Inferior parietal cortex (tissue), 1 donor: ENCODE measurements around the gene THRB.
"Not testable (repeated sequence)": the region's sequence is repeated elsewhere in the genome, so short reads cannot be mapped to it uniquely, and the experiment has no call there.

Source experiments
- DNase-seq: peaks from one replicate; pipeline ENCODE4 v3.0.0-alpha.2; 2016; ENCODE audit errors: extremely low spot score

The THRB gene

DNA sequence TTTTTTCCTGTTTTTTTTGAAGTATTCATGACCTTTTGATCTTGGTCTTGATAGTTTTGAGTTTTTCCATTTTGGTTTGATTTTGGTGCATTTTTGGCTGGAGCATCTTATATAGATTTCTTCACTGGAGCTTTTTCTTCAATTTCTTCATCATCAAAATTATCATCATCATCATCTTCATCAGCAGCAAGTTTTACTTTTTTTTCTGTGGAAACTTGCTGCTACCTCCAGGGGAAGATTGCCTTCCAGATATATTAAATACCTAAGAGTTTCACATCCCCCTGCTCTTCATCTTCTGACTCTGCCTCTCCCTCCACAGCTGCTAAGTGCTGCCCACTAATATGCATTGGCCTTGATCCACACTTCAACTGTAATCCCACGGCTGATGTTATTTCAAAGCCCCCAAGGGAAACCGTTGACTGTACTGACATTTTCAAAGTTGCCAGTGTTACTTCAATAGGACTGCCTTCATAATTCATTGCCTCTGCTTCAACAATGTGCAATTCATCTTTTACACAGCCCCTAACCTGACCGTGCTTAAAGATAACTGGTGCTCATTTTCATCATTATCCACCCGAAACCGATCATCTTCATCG lies 397.9 kb downstream of the THRB start:
- no peak for DNase-seq

DNA sequence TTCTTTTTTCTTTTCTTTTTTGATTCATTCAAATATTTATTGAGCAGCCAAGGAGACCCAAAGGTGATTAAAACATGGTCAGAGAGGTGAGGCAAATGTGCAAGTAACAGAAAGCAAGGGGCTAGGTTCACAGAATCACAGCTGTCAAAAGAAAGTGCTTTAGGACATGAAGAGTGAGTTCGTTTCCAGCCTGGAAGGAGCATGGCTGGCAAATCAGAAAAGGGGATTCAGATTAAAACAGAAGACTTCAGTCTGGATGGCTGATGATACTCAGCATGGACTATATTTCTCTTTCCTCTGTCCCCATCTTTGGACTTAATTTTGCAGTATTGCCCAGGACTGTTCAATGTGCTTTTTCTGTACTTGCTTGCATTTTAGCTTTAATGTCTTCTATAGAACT lies 398.4 kb downstream of the THRB start:
- no peak for DNase-seq

DNA sequence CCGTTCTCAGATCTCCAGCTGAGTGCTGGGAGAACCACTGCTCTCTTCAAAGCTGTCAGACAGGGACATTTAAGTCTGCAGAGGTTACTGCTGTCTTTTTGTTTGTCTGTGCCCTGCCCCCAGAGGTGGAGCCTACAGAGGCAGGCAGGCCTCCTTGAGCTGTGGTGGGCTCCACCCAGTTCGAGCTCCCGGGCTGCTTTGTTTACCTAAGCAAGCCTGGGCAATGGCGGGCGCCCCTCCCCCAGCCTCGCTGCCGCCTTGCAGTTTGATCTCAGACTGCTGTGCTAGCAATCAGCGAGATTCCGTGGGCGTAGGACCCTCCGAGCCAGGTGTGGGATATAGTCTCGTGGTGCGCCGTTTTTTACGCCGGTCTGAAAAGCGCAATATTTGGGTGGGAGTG lies 399.8 kb downstream of the THRB start:
- not testable (repeated sequence) for DNase-seq

DNA sequence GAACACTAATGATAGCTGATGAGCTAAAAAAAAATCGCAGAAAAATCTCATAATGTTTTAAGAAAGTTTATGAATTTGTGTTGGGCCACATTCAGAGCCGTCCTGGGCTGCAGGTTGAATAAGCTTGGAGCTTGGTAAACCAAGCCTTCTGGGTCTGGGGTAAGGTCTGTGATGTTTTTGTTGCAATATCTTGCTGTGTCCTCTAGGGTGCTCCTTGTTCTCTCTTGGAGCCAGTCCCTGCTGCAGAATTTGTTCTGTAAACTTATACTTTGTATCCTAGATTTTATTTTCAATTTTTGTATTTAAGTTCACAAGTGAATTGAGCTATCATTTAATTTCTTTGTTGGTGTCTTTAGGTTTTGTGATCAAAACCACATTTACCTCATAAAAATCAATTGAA lies 405.9 kb downstream of the THRB start:
- DNase-seq: no peak

DNA sequence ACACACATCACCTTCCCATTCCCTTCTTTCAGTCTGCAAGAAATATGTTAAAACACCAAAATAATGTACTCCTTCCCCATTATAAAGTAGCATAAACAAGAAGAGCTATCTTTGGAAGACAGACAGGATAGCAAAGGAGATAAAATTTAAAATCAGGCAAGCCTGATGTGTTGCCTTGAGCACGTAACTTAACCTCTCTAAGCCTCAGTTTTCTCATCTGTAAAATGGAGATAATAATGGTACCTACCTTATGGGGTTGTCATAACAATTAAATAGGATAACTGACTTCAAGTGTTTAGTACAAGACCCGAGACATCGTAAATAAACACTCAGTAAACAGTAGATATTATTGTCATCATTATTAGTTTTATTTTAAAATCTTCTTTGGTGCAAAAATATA lies 407.2 kb downstream of the THRB start:
- no peak for DNase-seq

GRCh38 chr3:24086617-24087404 lies 407.8 kb downstream of the THRB start:
- no peak for DNase-seq

DNA sequence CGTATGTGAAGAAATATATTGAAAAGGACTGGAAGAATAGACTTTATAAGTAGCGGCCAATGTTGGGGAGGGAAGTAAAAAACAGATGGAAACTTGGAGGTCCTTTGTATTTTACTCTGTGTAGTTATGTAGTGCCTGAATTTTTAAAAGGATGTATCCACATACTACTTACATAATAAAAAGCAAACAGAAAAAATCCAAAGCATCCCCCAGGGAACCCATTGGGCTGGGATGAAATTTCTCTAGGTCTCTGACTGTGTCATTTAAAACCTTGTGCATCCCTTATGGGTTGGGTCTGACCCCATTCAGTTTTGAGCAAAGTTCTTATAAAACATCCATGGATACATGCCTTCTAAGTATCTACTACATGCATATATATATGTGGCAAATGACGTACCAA lies 408.4 kb downstream of the THRB start:
- DNase-seq: no peak

DNA sequence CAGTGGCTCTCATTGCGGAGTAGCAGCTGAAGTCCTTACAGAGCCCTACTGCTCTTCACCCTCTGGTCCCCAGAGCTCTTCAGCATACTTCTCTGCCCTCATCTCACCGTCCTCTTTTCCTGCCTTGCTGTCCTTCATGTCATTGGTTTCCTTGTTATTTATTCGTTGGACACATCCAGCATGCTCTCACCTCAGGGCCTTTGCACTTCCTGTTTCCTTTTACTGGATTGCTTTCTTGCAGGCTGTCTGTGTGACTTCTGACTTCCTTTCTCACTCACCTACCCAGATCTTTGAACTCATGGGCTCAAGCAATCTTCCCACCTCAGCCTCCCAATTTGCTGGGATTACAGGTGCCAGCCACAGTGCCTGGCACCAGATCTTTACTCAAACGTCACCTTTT lies 422.5 kb downstream of the THRB start:
- no peak for DNase-seq

- no peak for DNase-seq
Measured at GRCh38 chr3:24069045-24069444, 425.6 kb downstream of the THRB start.

DNA sequence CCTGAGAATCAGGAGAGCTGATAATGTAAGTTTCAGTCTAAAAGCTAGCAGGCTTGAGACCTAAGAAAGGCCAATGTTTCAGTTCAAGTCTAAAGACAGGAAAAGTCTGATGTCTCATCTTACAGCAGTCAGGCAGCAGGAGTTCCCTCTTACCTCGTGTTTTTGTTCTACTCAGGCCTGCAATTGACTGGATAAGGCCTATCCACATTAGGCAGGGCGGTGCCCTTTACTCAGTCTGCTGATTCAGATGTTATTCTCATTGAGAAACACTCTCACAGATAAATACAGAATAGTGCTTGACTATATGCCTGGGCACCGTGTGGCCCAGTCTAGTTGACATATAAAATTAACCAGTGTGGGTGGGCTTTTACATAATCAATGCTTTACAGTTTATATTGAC lies 427.2 kb downstream of the THRB start:
- no peak for DNase-seq
